HG02678 (cell line): ENCODE data around the gene SMIM38.

Source experiments
- ATAC-seq: cut with Tn5 transposase; IDR thresholded peaks from one replicate; pipeline ENCODE4 v1.9.1; 2021; ENCODE audit warnings: mild to moderate bottlenecking, moderate library complexity; ENCODE audit not compliant: unreplicated experiment

Gene SMIM38

DNA sequence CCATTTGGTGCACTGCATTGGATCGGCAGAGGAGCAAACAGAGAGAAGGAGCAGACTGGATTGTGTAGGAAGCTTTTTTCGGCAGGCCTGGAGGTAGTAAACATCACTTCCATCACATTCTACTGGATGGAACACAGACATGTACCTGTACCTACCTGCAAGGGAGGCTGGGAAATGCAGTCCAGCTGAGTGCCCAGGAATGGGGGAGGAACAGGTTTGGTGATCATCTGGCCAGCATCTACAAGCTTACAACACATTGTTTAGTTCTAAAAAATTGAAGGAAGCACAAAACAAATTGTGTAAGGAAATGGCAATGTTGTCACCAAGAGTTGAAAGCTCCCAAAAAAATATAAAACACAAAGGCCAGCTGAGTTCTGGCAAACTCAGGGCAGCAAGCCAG is 19.1 kb downstream of the SMIM38 start:
- ATAC-seq: no peak

- ATAC-seq: no peak
Measured at GRCh38 chr11:69178819-69179482, 23.2 kb downstream of the SMIM38 start.

GRCh38 chr11:69180226-69180625 is 24.5 kb downstream of the SMIM38 start:
- ATAC-seq: no peak

DNA sequence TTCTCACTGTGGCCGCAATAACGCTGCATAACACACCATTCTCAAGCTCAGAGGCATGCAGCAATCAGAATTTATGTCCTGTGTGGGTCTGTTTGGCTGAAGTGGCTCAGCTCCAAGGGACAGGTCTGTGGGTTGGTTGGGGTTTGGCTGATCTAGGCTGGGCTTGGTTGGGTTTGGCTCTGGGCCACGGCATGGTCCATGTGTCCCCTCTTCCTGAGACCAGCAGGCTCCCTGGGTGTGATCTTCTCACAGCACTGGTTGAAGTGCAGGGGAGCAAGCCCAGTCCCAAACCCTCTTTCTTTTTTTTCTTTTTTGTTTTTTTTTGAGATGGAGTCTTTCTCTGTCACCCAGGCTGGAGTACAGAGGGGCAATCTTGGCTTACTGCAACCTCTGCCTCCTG is 25.0 kb downstream of the SMIM38 start:
- ATAC-seq: no peak

DNA sequence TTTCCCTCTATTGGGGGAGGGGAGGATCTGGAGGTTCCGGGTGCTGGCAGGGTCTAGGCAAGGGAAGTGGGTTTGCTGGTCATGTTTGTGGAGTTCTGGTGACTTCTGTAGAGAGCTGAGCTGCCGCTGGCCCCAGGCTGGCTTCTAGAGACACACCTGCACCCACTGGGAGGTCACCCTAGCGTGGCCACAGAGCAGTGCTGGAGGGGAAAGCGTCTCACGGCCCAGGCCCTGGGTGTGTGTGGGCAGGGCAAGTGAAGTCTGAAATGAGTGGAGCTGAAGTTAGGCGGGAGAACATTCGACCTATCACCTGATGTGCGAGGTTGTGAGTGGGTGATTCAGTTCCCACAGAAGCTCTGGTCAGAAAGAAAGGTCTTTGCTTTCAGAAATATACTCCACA is 27.9 kb downstream of the SMIM38 start:
- peak; percentile 59 for ATAC-seq

DNA sequence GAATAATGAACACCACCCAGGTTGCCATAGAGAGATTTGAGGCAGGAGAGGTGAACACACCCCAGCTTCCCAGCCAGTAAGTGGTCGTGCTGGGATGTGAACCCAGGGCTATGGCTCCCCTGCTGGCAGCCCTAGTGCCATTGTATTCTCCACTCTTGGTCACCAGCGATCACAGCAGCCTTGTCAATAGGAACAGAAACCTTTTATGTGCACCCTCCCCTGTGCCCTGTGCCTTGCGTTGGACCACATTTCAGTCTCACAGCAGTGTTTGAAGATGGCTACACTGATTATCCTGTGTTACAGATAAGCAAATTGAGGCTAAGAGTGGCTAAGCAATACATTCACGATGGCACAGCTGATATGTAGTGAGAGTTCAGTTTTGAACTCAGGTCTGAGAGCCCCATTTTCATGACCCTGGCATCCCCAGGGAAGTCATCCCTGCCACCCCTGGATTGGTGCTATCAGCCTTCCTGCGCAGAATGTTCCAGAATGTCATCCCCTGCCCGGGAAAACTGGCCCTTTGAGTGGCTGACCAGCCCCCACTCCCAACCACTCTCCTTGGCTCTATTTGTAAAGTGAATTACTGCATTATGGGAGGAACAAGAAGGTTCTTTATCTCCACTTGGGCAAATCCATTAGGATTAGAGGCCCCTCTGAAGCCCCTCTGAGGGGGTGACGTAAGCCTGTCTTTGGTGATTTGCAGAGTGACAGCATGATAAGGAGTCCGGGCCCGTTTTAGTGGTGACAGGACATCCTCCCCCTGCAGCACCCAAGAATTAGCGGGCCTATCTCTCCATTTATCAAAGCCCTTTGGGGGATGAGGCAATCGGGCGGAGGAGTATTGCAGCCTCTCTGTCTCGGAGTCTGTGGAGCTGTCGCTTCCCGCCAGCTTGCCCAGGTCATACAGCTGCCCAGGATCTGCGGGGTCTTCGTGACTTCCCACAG is 30.9 kb downstream of the SMIM38 start:
- no peak for ATAC-seq

GRCh38 chr11:69187540-69188065 is 31.9 kb downstream of the SMIM38 start:
- no peak for ATAC-seq

GRCh38 chr11:69189059-69189458 is 33.3 kb downstream of the SMIM38 start:
- no peak for ATAC-seq

DNA sequence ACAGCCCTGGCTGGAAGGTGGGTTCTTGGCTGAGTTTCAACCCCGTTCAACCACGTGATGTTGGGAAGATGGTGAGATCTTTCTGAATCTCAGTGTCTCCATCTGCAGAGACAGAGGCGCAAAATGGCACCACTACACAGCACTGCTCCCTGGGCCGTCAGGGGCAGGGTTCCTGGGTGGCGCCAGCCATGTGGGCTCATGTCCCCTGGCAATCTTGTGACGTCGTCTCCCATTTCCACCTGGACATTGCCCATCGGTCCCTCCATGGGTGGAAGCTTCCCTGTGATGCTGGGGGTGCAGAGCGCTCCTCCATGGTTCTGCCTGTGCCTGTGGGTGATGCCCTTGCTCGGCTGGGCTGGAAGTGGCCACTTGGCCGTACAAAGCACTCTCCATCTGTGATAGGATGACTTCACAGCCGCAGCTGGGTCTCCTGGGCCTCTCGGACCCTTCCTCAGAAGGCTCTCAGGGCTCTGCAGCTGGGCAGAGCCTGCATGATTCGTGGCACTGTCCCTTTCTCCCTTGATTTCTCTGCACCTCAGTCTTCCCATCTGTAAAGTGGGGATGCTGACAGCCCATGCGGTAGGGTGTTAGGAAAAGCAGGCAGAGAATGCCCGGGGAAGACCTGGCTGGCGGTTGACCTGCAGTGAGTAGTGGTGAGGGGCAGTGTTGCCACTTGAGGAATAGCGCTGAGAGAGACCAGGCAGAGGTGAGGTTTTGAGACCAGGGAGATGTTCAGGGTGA is 35.2 kb downstream of the SMIM38 start:
- ATAC-seq: no peak

DNA sequence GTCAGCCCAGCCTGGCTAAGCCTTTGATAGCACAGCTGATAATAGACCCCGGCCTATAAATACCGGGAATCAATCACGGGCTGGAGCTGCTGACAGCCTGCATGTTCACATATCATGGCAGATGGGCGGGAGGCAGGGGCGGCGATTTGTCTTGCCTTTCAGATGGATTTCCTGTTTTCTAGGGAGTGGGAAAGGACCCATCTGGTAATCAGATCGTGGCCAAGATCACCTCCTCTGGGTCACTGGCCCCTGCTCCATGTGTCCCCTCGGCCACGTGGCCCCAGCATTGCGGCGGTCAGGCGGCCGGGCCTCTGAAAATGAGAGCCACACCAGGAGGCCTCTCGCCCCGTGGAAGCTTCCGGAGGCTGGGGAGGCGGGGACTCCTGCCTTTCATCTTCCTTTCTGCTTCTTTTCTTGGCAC is 36.6 kb downstream of the SMIM38 start:
- no peak for ATAC-seq

GRCh38 chr11:69193151-69193550 is 37.4 kb downstream of the SMIM38 start:
- no peak for ATAC-seq

DNA sequence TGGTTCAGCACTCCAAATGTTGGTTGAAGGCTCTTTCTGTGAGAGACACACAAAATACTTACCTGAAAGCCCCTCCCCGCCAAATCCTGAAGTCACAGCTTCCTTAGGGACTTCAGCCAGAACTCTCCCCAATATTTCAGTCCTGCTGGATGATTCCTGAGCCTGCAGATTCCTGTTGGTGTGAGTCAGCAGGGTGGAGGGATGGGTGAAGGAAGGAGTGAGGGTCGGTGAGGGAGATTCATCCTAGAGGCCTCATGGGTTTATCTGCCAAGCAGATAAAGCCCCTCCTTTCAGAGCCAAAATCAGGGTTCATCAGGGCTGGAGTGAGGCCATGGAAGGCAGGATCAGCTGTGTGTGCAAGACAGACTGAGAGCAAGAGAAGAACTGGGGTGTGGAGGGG is 37.9 kb downstream of the SMIM38 start:
- no peak for ATAC-seq

DNA sequence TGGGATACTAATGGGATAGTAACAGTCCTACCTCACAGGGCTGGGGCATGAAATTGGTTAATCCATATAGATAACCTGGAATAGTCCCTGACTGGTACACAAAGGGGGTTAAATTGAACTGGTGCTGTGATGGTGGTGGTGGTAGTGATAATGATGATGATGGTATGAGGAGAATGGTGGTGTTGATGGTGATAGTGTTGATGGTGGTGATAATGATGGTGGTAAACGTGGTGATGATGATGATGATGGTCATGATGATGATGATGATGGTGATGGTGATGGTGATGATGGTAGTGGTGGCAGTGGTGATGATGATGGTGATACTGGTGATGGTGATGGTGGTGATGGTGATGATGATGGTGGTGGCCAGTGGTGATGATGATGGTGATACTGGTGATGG is 38.7 kb downstream of the SMIM38 start:
- no peak for ATAC-seq

GRCh38 chr11:69194956-69195355 is 39.2 kb downstream of the SMIM38 start:
- ATAC-seq: no peak

DNA sequence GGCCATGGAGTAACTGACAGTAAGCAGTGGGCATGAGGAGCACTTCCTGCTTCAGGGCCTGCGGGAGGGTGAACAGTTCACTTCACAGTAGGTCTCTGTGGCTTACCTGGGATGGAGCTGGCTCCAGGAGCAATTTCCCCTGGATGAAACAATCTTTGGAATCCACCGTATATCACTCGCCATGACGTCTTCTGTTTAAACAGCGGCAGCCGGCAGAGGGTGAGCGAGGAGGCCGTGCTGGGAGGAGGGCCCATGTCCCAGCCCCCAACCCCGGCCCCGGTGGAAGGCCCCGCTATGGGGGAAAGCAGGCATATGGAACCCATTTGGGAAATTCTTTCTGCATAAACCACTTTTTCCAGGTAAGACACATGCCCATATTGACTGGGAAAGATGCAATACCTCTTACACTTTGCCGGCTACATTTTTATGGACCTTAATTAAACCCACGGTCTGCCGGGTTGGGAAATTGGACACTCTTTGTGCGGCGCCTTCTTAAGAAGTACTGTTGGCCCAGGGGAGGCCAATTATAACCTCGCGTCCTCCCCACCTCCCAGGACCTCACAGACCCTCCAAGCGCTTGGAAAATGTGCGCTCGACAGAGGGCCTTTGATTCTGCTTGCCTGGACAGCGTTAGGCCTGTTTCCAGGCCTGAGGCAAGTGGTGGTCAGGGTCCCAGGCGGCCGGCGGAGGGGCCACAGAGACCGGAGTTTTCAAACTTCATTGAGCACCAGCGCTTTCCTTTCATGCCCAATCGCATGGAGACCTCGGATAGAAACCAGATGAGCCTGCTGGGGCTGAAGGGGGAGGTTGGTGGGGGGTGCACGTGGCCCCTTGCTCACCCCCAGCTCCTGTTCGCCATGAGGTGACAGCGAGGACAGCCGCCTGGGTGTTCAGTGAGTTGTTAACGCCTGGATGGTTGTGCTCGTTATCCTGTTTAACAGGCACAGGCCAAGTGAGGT is 40.4 kb downstream of the SMIM38 start:
- no peak for ATAC-seq

DNA sequence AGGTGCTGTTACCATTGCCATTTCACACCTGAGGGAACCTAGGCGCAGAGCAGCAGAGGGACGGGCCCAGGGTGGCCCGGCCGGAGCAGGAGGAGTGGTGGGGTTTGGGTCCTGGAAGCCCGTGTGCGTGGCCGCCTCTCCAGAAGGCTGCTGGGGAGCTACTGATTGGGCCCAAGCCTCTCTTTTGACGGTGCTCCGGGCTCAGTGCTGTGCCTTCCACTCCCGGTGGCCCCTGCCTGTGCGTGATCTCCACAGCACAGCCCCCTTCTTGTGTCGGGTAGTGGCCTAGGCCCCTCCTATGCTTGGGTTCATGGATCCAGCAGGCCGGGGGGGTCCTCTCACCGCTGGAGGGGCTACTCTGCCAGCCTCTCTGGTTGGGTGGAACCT is 41.0 kb downstream of the SMIM38 start:
- ATAC-seq: no peak

DNA sequence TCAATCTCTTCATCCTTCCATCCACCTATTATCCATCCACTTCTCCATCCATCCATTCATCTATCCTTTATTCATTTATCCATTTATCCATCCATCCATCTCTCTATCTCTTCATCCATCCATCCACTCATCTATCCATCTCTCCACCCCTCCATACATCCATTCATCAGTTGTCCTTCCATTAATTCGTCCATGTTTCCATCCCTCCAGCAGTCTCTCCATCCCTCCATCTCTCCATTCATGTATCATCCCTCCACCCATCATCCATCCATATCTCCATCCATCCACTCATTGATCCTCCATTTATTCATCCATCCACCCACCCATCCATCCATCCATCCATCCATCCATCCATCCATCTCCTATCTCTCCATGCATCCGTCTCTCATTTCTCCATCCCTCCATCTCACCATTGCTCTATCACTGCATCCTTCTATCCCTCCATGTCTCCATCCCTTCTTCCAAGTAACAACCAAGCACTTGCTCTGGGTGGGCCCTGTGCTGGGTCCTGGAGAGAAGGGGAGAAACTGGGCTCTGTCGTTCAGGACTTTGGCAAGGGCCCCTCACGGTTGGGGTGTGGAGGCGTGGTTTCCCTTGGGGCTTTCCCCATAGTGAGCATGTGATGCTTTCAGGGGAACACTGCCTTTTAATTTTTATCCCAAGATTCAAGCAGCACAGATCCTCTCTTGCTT is 43.3 kb downstream of the SMIM38 start:
- no peak for ATAC-seq

DNA sequence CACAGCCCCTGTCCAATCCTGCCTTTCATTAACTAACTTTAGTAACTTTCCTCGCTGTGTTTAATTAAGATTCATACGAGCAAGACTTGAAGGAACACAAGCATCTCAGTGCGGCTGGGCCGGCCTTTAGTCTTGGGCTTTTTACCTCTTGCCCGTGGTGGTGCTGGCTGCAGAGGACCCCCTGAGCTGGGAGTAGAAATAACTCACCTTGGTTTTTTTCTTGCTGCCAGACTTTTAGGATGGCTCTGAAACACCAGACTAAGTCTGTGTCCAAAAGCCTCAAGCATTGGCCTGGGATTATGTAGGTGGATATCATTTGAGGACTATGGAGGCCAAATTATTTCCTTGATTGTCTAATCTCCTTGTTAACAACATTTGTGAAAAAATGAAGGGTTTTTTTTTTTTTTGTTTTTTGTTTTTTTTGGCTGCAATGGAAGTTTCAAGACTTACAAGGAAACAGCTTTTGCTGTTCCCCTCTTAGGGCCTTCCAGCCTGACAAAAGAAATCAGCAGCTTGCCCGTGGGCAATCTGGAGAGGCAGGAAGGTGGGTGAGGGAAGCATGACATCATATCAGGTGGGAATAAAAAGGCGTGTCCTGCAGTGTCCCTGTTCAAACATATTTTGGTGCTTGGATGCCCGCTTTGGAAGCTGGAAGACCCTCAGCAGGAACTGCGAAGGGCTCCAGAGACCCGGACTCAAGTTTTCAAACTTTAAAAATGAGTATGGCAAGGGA is 44.0 kb downstream of the SMIM38 start:
- ATAC-seq: no peak
